CD4-positive, alpha-beta T cell treated with Interleukin-21 for 1 hour (primary cell): ENCODE results near the gene MAJIN.

Experiments used
- DNase-seq: peaks from one replicate; pipeline ENCODE4 v3.0.0-alpha.2; 2020

MAJIN gene

DNA sequence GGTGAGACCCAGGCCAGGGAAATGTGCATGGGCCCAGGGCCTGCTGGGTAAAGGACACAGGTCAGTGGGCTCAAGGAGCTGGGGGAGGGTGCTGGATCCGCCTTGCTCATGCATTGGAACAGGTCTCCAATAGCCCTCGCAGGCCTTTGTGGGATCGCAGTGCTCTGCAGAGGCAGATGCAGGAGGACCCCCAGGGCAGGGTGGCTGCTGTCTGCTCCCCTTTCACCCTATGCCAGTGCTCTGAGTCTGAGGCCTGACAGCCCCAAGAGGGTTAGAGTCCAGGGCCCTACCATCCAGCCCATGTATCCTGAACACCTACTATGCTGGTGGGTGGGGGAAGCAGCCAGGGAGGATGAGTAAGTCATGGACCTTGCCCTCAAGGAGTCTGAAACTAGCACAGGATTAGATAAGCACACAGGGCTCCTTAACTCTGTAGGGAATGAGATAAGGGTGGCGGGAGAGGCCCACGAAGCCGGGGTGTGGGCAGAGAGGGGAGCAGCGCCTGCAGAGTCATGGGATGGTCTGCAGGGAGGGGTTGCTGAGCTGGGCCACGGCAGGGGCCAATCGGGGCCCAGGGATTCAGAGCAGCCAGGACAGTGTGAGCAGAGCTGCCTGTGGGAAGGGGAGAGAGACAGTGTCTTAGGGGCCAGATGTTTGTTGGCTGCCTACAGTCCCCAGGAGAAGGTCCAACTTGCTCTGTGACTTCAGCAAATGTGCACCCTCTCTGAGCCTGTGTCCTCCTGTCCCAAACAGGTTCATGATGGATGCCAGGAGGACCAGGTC lies 83.0 kb downstream of the MAJIN start:
- DNase-seq = no peak

DNA sequence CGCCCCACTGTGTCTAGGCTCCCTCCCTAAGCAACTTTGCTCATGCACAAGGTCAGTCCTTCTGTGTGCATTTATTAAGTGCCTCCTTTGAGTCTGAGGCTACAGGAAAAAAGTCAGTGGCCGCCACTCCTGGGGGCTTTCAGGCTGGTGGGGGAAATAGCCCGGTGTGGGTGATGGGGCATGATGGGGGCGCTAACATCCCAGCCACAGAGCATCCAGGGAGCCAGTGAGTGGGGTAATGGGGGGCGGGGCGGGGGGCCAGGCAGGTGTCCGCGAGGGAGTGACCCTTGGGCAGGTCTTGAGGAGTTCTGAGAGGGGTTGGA lies 83.5 kb downstream of the MAJIN start:
- DNase-seq = no peak
